Aorta (tissue), 5 donors: ENCODE measurements around the gene TM9SF3. TPM values are rescaled to one million over a fixed set of nuclear protein-coding genes. Genes with fewer than 3 reads are reported as not detected.
A peak's percentile ranks its signal among the peaks of the same experiment; 100 is the strongest.

Experiments used
- ATAC-seq: fragments of 200-7000 bp; cut with Tn5 transposase; one replicate; pipeline ENCODE4 v1.9.1; 2022; ENCODE audit warnings: moderate library complexity; ENCODE audit not compliant: low FRiP score
- DNase-seq, 2 donors: peaks; one replicate each; pipeline ENCODE4 v3.0.0-alpha.2; 2020
- H3K27ac ChIP-seq, 2 donors: one replicate each; pipeline ENCODE4 v1.5.1; 2013; ENCODE audit warnings: low read length in 2 of 2, mild to moderate bottlenecking in 2 of 2, moderate library complexity in 2 of 2, control low read depth in 1 of 2, inconsistent platforms in 1 of 2, low read depth in 1 of 2
- H3K27me3 ChIP-seq, 2 donors: one replicate each; pipeline ENCODE4 v1.6.1; 2013; ENCODE audit warnings: control low read depth in 1 of 2, low read length in 1 of 2, mild to moderate bottlenecking in 1 of 2, moderate library complexity in 1 of 2; ENCODE audit not compliant: insufficient read depth in 2 of 2, control insufficient read depth in 1 of 2
- H3K36me3 ChIP-seq, 2 donors: one replicate each; pipeline ENCODE4 v1.6.1; 2013; ENCODE audit warnings: control low read depth in 1 of 2, low read length in 1 of 2, mild to moderate bottlenecking in 1 of 2; ENCODE audit not compliant: insufficient read depth in 2 of 2, control insufficient read depth in 1 of 2
- H3K4me1 ChIP-seq, 2 donors: one replicate each; pipeline ENCODE4 v1.6.1; 2013; ENCODE audit warnings: low read length in 2 of 2, control low read depth in 1 of 2, mild to moderate bottlenecking in 1 of 2, moderate library complexity in 1 of 2; ENCODE audit not compliant: insufficient read depth in 2 of 2, control insufficient read depth in 1 of 2
- H3K4me3 ChIP-seq, 2 donors: one replicate each; pipeline ENCODE4 v1.5.1; 2013; ENCODE audit warnings: low read length in 2 of 2, control low read depth in 1 of 2, mild to moderate bottlenecking in 1 of 2
- H3K9me3 ChIP-seq: one replicate; pipeline ENCODE4 v1.6.1; 2013; ENCODE audit warnings: mild to moderate bottlenecking, low read length; ENCODE audit not compliant: control insufficient read depth
- WGBS, 2 donors: extraction: QIAGEN DNeasy Blood & Tissue Kit; methylation state at CpG; one replicate each; pipeline ENCODE4 v1.1.7; 2013; 5-methylcytosine and 5-hydroxymethylcytosine counted together
- intact Hi-C, 2 donors: fragments of 100-400 bp; cut with DNase I; formaldehyde crosslinking; loops; one replicate each; pipeline versions ENCODE4 v1.14.2 to v1.15.0; 2022
- polyA plus RNA-seq, 2 donors: library from polyadenylated mRNA; stranded (reverse); fragments of 200-250 nt; gene quantifications; one replicate each; pipeline ENCODE4 v1.2.3, GENCODE V29; 2013
- total RNA-seq, 2 donors: library from RNA; stranded (reverse); fragmentation: NEBNext Ultra II Directional; extraction: Animal tissue kit (Norgen Biotek cat#: 25700); gene quantifications; one replicate each; pipeline ENCODE4 v1.2.1, GENCODE V29; 2021
- donor health status: healthy with polysubstance abuse.
- donor health status: Bipolar disorder and iron deficiency.
- donor health status: DM: no; HTN: no; CAD: no.
- donor health status: DM: no; HTN: no; CAD: no.
- donor health status: DM: yes; HTN: yes; CAD: no.

TM9SF3 gene
- total and polyA plus RNA-seq, 4 donors: 42.9 to 137 (median 85.1) TPM

DNA sequence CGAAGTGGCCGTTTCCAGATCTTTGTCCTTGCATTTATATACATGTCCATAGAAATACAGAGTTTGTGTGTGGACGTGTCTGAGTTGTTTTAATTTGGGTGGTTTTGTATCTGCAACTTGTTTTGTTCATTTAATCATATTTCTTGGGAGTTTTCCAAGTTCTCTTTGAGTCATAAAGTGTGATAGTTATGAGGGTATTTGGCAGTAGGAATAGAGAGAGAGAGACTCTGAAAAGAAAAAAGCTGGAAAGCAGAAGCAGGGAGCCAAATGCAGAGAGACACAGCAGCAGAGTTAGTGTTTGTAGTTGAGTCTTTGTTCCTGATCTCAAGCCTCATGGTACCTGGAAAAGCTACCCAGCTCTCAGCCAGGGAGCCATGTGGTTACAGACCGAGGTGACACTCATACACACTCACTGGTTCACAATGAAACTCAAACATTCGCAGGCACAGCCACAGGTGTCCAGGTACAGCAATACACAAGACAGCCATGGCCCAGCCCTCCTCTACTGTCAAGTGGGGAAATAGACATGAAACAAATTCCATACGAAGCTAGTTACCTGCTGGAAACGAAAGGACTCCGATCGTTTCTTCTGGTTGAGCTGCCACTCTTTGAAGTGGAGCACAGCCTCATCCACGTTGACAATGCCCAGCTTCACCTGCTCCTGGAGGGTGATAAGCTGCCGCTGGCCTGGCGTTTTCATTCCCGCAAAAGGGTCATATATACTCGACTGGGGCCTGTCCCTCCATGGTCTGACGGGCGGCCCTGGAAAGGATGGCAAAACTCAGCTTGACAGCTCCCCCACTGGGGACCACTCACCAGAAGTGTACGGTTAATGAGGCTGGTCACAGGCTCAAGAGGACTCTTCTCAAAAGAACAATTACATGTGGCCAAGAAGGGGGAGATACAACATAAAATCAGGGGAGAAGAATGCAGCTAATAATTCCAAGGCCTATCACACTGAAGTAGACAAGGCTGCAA lies 33.3 kb upstream of the TM9SF3 start:
- Histone ChIP-seq H3K36me3 (no peaks in the 10 kb centered on the region), H3K9me3 (no peaks in the 10 kb centered on the region), H3K27me3 (no peaks in the 10 kb centered on the region), H3K4me3 (no peak overlapping the region), H3K27ac (no peak overlapping the region), H3K4me1 (no peaks in the 10 kb centered on the region)
- DNase-seq (no peak), ATAC-seq (no peak)
- intact Hi-C loops: no loop called here
- WGBS, 2 donors: 83 to 86% methylated on average over 17 of the region's 17 CpGs

DNA sequence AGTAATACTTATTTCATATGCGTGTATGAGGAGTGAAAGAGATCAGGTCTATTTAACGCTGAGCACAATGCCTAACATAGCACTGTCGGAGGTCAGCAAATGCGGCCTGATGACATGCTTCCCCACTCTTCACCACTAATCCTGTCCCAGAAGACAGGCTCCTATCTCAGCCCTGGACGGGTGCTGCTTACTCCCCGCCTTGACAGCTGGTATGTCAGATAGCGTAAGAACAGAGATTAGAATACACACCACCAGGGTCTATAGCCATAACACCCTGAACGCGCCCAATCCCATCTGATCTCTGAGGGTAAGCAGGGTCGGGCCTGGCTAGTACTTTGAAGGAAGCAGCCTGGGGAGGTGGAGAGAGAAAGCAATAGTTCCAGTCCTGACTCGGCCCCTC lies 32.3 kb upstream of the TM9SF3 start:
- DNase-seq (no peak), ATAC-seq (no peak)
- Histone ChIP-seq H3K4me1 (no peaks in the 10 kb centered on the region), H3K27ac (no peak overlapping the region), H3K4me3 (no peak overlapping the region), H3K9me3 (no peaks in the 10 kb centered on the region), H3K36me3 (no peaks in the 10 kb centered on the region), H3K27me3 (no peaks in the 10 kb centered on the region)
- intact Hi-C loops: no loop called here
- whole genome bisulfite sequencing, 2 donors: 88 to 90% methylated on average over 11 of the region's 11 CpGs

DNA sequence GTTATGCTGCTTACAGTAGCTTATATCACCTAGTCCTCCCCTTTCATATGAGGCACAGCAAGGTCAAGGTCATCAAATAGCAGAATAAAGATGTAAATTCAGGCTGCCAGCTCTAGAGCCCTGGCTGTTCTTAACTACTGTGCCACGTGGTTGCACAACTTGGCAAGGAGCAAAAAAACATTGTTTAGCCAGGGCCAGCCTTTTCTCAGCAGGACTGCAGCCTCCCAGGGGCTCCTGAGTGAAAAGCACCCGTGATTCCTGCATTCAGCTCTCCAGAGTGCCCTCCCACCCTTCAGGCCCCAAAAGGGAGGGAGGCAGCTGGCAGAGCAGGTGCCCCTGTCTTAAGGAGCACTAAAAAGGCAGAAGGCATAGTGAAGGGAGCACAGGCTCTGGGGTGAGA lies 31.8 kb upstream of the TM9SF3 start:
- WGBS, 2 donors: 4% methylated on average over 2 of the region's 2 CpGs
- intact Hi-C loops: no loop called here
- ATAC-seq: peak; percentile 72

DNA sequence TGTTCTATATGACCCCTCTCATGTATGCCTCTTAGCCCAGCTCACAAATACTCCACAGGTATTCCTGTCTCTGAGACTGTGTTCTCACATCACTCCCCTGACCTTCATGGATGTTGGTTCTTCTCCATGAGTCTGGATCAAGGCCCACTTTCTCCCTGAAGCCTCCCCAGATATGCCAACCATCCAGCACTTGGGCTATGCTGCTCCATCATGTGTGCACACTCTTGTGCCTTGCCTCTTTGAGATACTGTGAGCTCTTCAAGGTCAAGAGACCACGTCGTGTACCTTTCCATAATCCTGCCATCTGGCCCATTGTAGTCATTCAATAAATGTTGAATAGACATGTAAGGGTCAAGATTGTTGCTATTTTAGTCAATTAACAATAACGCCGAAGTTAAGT lies 30.1 kb upstream of the TM9SF3 start:
- H3K9me3 ChIP-seq: no peaks in the 10 kb centered on the region
- WGBS, 2 donors: 82 to 88% methylated on average over 4 of the region's 4 CpGs
- H3K27ac ChIP-seq: no peak overlapping the region
- DNase-seq (no peak), ATAC-seq (no peak)
- intact Hi-C loops: no loop called here
- no peak overlapping the region for H3K4me3 ChIP-seq
- no peaks in the 10 kb centered on the region for H3K27me3 ChIP-seq
- no peaks in the 10 kb centered on the region for H3K36me3 ChIP-seq
- no peaks in the 10 kb centered on the region for H3K4me1 ChIP-seq

More for the DNA sequence above, 31.8 kb upstream of the TM9SF3 start:
- no peak overlapping the region for H3K4me3 ChIP-seq
- no peaks in the 10 kb centered on the region for H3K9me3 ChIP-seq
- no peak overlapping the region for H3K27ac ChIP-seq
- no peaks in the 10 kb centered on the region for H3K4me1 ChIP-seq
- peak in 1 of 2 donors; percentile 50 for DNase-seq
- no peaks in the 10 kb centered on the region for H3K27me3 ChIP-seq
- H3K36me3 ChIP-seq: no peaks in the 10 kb centered on the region

DNA sequence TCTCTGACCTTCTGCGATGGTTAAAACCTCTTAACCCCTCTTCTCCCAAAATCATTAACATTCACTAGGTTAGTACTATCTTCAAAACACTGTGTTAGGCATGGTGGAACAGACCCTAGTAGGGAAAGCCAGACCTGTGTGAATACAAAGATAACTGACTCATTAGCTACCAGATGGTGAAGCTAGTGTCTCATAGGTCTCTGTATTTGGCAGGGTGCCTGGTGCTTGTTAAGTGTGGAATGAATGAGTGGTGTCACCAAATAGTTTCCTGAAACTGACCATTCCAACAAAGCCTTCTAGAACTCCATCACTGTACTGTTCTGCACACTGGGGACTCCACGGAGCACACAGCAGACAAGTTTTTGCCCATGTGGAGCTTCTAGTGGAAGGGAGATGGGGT lies 27.7 kb upstream of the TM9SF3 start:
- DNase-seq (no peak), ATAC-seq (no peak)
- Histone ChIP-seq H3K4me1 (no peaks in the 10 kb centered on the region), H3K9me3 (no peaks in the 10 kb centered on the region), H3K27me3 (no peaks in the 10 kb centered on the region), H3K4me3 (no peak overlapping the region), H3K36me3 (no peaks in the 10 kb centered on the region), H3K27ac (no peak overlapping the region)
- WGBS, 2 donors: 65 to 76% methylated on average over 2 of the region's 2 CpGs
- intact Hi-C loops: no loop called here

DNA sequence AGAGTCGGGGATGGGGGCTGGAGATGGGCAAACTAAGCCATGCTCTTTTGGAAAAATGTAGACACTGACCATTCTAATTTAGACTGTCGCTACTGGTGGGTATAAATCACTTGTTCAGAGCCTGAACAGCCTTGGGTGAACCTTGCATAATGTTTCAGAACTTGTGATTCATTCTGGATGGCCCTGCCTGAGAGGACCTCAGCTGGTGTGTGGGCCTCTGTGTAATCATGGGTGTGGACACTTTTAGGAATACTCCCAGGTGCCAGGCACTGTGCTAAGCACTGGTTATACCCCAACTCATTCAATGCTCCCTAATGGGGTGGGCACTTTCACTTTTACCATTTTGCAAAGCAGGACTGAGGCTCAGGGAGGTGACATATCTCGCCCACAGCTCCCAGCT lies 26.8 kb upstream of the TM9SF3 start:
- Histone ChIP-seq H3K27me3 (no peaks in the 10 kb centered on the region), H3K27ac (no peak overlapping the region), H3K9me3 (no peaks in the 10 kb centered on the region), H3K4me1 (no peaks in the 10 kb centered on the region), H3K4me3 (no peak overlapping the region), H3K36me3 (no peaks in the 10 kb centered on the region)
- no peak for DNase-seq
- WGBS, 2 donors: 86 to 91% methylated on average over 3 of the region's 3 CpGs
- ATAC-seq: no peak
- intact Hi-C loops: no loop called here

DNA sequence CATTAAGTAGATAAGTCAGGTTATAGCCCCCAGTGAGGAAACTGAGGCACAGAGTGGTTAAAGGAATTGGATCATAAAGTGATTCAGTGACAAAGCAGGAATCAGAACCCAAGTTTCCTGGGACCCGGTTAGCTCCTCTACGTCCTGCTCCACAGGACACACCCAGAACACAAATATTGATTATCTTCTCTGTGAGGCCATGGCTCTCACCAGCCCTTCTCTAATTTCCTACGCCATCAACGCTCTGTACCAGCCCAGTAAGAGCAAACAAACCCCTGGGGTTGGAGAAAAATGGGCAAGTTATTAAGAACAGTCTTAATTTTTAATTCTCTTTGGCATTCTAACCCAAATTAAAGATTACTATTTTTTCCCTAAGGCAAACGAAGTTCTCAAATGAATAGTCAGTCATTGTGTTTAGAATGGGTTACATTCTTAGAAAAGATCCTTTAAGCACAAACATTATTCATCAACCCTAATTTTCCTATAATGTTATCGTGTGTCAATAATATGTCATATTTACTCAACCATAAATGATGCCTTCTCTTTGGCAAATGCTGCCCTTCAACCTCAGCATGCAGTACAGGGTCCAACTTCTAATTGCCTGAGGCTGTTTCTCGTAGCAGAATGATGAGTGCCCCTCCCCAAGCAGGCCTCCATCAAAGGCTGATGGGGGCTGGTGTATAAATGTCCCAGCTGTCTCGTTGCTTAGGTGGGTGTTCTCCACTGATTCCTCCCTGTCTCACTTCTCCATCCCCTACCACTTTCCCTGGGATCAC lies 25.4 kb upstream of the TM9SF3 start:
- ATAC-seq (no peak), DNase-seq (no peak)
- no peaks in the 10 kb centered on the region for H3K27me3 ChIP-seq
- H3K27ac ChIP-seq: no peak overlapping the region
- no peaks in the 10 kb centered on the region for H3K36me3 ChIP-seq
- intact Hi-C loops: no loop called here
- H3K4me3 ChIP-seq: no peak overlapping the region
- no peaks in the 10 kb centered on the region for H3K9me3 ChIP-seq
- WGBS, 2 donors: 85% methylated on average over 8 of the region's 8 CpGs
- H3K4me1 ChIP-seq: no peaks in the 10 kb centered on the region

DNA sequence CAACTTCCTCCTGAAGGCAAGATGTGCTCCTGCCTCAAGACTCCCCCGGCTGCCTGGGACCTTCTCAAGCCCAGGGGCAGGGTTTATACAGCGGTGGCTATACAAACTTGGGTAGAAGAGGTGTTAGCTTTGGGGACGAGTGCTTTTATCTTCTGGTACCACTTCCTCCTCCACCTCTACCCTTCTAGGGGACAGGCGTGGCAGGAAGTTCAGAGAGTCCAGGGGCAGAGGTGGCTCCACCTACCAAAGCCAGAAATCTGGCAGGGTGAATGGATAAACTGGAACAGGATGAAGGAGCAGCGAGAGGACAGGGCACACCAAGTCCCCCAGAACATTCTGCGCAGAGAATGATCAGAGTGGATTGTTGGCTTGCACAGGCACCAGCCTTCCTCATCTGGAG lies 24.0 kb upstream of the TM9SF3 start:
- Histone ChIP-seq H3K9me3 (no peaks in the 10 kb centered on the region), H3K4me3 (no peak overlapping the region), H3K27me3 (no peaks in the 10 kb centered on the region), H3K36me3 (no peaks in the 10 kb centered on the region), H3K27ac (no peak overlapping the region), H3K4me1 (no peaks in the 10 kb centered on the region)
- 84 to 85% methylated on average over 6 of the region's 6 CpGs for WGBS, 2 donors
- ATAC-seq (no peak), DNase-seq (no peak)
- intact Hi-C loops: no loop called here
